Motor neuron (in vitro differentiated cells): ENCODE measurements around the gene HEXIM1. TPM values are rescaled to one million over a fixed set of nuclear protein-coding genes. Genes with fewer than 3 reads are reported as not detected.

ENCODE experiments used
- ATAC-seq, 8 experiments: fragments of 200-7000 bp; cut with Tn5 transposase; replicated peaks in 6 of 8; 2 replicates each; pipeline ENCODE4 v1.8.0; 2021; ENCODE audit warnings: mild to moderate bottlenecking in 8 of 8, moderate library complexity in 8 of 8
- H3K27ac ChIP-seq, 2 donors: fragments of 250-450 bp; sonication (Bioruptor Pico); 2 replicates each; pipeline ENCODE4 v1.9.0; 2021; ENCODE audit warnings: antibody characterized with exemption in 2 of 2, mild to moderate bottlenecking in 2 of 2, moderate library complexity in 1 of 2
- H3K4me1 ChIP-seq, 2 donors: fragments of 250-450 bp; sonication (Bioruptor Pico); replicated peaks in 1 of 2; 2 replicates each; pipeline ENCODE4 v1.6.1; 2021; ENCODE audit warnings: antibody characterized with exemption in 2 of 2, mild to moderate bottlenecking in 2 of 2, moderate library complexity in 1 of 2
- H3K4me3 ChIP-seq, 5 donors: fragments of 250-450 bp; sonication (Bioruptor Pico); 2 replicates each; pipeline ENCODE4 v1.9.0; 2021; ENCODE audit warnings: antibody characterized with exemption in 5 of 5, mild to moderate bottlenecking in 5 of 5, moderate library complexity in 4 of 5
- WGBS, 10 experiments: fragments of 450-650 bp; shearing (Covaris generic); methylation state at CpG; one replicate each; pipeline ENCODE4 v1.0.0; 2022; 5-methylcytosine and 5-hydroxymethylcytosine counted together
- in situ Hi-C, 9 experiments: fragments of 400-800 bp; cut with MboI; loops; one replicate each; pipeline ENCODE4 v1.15.0; 2021; ENCODE audit warnings: low sequenced_read_pairs in 9 of 9, low pct_unique_long_range_greater_than_20kb in 2 of 9; ENCODE audit not compliant: unreplicated experiment in 9 of 9
- total RNA-seq, 8 experiments: library from RNA; unstranded; fragments of 300-600 nt; gene quantifications; 2 replicates each; pipeline versions ENCODE4 v1.2.3 to v1.2.4, GENCODE V29; 2022

The HEXIM1 gene
- total RNA-seq, 8 experiments from 2014 or later = 10.6 to 49.8 (median 23.0) TPM

DNA sequence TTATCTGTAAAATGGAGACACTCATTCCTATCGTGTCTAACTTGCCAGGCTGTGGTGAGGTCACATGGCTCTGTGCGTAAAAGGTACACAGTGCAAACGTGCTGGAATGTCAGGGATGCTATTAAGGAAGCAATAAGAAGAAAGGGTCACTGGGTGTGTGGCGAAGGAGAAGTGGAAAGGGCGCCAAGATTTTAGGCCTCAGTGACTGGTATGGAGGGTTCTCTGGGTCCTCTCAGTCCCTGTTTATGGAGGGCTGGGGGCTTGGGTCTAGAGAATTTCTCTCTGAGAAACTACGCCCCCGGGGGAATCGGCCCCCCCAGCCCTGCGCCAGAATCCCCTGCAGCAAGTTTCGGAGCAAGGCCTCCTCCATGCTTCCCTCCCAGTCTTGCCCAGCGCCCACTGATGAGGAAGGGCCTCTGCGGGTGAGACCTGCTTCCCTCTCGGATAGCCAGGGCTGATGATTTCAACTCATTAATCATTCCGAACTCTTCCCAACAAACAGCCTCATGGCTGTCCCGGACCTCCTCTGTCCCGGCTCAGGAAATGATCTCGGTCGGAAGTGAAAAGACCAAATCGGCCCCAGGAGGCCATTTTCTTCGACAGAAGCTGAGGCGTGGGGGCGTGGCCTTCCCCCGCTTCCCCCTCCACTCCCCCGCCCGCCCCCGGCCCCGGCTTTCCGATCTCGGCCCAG is 1.2 kb upstream of the HEXIM1 start:
- Histone ChIP-seq H3K27ac (peak overlapping the region; percentile 97 to 99), H3K4me3 (peak overlapping the region; percentile 48 to 61 (median 57)), H3K4me1 (peaks cover 11 to 20% of the 10 kb centered on the region in 2 donors)
- in situ Hi-C loops = no loop called here
- 0 to 83% (median 63%) methylated on average over 1 to 3 of the region's 29 CpGs; no CpG with 5 or more reads in 2 of the 10 experiments for WGBS, 10 experiments
- peak in 6 of 8 experiments; percentile 1 to 12 (median 2) for ATAC-seq

GRCh38 chr17:45147581-45148182 is 593 bp upstream of the HEXIM1 start:
- 0 to 3% (median 1%) methylated on average over 5 to 23 of the region's 38 CpGs for WGBS, 10 experiments
- ATAC-seq = peak; percentile 15 to 43 (median 27)
- peak overlapping the region; percentile 97 to 99 for H3K27ac ChIP-seq
- H3K4me1 ChIP-seq = peaks cover 11 to 20% of the 10 kb centered on the region in 2 donors
- in situ Hi-C loops = no loop called here
- peak overlapping the region; percentile 48 to 61 (median 57) for H3K4me3 ChIP-seq

GRCh38 chr17:45149037-45149668 is 878 bp downstream of the HEXIM1 start:
- in situ Hi-C loops = no loop called here

DNA sequence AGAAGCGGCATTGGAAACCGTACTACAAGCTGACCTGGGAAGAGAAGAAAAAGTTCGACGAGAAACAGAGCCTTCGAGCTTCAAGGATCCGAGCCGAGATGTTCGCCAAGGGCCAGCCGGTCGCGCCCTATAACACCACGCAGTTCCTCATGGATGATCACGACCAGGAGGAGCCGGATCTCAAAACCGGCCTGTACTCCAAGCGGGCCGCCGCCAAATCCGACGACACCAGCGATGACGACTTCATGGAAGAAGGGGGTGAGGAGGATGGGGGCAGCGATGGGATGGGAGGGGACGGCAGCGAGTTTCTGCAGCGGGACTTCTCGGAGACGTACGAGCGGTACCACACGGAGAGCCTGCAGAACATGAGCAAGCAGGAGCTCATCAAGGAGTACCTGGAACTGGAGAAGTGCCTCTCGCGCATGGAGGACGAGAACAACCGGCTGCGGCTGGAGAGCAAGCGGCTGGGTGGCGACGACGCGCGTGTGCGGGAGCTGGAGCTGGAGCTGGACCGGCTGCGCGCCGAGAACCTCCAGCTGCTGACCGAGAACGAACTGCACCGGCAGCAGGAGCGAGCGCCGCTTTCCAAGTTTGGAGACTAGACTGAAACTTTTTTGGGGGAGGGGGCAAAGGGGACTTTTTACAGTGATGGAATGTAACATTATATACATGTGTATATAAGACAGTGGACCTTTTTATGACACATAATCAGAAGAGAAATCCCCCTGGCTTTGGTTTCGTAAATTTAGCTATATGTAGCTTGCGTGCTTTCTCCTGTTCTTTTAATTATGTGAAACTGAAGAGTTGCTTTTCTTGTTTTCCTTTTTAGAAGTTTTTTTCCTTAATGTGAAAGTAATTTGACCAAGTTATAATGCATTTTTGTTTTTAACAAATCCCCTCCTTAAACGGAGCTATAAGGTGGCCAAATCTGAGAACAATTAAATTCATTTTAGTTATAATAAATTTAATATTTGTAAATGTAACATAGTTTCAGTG is 1.7 kb downstream of the HEXIM1 start:
- ATAC-seq = peak in 6 of 8 experiments; percentile 1 to 8 (median 3)
- peaks cover 7 to 11% of the 10 kb centered on the region in 2 donors for H3K4me1 ChIP-seq
- H3K4me3 ChIP-seq = peak overlapping the region; percentile 48 to 65 (median 59)
- H3K27ac ChIP-seq = peak overlapping the region; percentile 53 to 71
- in situ Hi-C loops = no loop called here
- 0 to 6% (median 0%) methylated on average over 2 to 14 of the region's 56 CpGs for WGBS, 10 experiments

More at GRCh38 chr17:45149037-45149668, 878 bp downstream of the HEXIM1 start:
- H3K4me3 ChIP-seq = peak overlapping the region; percentile 48 to 65 (median 59)
- H3K27ac ChIP-seq = peak overlapping the region; percentile 53 to 71
- peak; percentile 10 to 39 (median 32) for ATAC-seq
- 0% methylated on average over 1 to 16 of the region's 32 CpGs; no CpG with 5 or more reads in 4 of the 10 experiments for WGBS, 10 experiments
- H3K4me1 ChIP-seq = peaks cover 11 to 12% of the 10 kb centered on the region in 2 donors

GRCh38 chr17:45150911-45151809 is 2.9 kb downstream of the HEXIM1 start:
- ATAC-seq = no peak
- H3K4me1 ChIP-seq = peaks cover 7 to 11% of the 10 kb centered on the region in 2 donors
- 0 to 52% (median 11%) methylated on average over 2 to 8 of the region's 8 CpGs for WGBS, 10 experiments
- no peak overlapping the region for H3K27ac ChIP-seq
- peak overlapping the region; percentile 48 to 65 (median 59) for H3K4me3 ChIP-seq
- in situ Hi-C loops = no loop called here

DNA sequence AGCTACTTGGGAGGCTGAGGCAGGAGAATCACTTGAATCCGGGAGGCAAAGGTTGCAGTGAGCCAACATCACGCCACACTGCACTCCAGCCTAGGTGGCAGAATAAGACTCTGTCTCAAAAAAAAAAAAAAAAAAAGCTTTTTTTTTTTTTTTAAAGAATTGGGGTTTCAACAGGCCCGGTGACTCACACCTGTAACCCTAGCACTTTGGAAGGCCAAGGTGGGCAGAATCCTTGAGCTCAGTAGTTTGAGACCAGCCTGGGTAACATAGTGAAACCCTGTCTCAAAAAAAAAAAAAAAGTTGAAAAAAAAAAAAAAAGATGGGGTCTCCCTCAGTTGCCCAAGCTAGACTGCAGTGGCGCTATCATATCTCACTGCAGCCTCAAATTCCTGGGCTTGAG is 6.8 kb downstream of the HEXIM1 start:
- H3K4me3 ChIP-seq = no peak overlapping the region
- in situ Hi-C loops = no loop called here
- ATAC-seq = no peak
- peaks cover 2 to 7% of the 10 kb centered on the region in 2 donors for H3K4me1 ChIP-seq
- 89 to 100% (median 100%) methylated on average over 1 to 4 of the region's 4 CpGs; no CpG with 5 or more reads in 3 of the 10 experiments for WGBS, 10 experiments
- no peak overlapping the region for H3K27ac ChIP-seq

- Histone ChIP-seq H3K4me3 (no peak overlapping the region), H3K4me1 (peaks cover 2 to 9% of the 10 kb centered on the region in 2 donors), H3K27ac (no peak overlapping the region)
- in situ Hi-C loops = no loop called here
- no peak for ATAC-seq
- WGBS, 10 experiments = 100% methylated on average over 1 to 2 of the region's 2 CpGs; no CpG with 5 or more reads in 4 of the 10 experiments
Observed at GRCh38 chr17:45155483-45155882, 7.2 kb downstream of the HEXIM1 start.

DNA sequence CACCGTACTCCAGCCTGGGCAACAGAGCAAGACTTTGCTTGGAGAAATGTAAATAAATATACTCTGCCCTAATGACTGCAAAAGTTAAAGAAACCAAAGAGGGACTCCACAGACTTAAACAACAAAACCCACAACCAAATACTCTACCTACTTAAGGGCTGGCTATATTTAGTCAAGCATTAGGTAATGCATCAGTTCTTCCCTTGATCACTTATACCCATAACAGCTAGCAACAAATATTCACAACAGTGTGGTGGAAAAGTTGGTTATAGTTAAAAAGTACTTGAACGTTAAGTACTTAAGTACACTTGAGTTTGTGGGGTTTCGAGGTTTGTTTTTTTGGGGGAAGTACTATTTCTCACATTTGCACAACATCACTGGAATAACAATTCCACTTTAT is 8.0 kb downstream of the HEXIM1 start:
- 80 to 100% (median 97%) methylated on average over 1 to 3 of the region's 3 CpGs; no CpG with 5 or more reads in 2 of the 10 experiments for WGBS, 10 experiments
- no peak for ATAC-seq
- Histone ChIP-seq H3K4me3 (no peak overlapping the region), H3K4me1 (peaks cover 2 to 9% of the 10 kb centered on the region in 2 donors), H3K27ac (no peak overlapping the region)
- in situ Hi-C loops = no loop called here

DNA sequence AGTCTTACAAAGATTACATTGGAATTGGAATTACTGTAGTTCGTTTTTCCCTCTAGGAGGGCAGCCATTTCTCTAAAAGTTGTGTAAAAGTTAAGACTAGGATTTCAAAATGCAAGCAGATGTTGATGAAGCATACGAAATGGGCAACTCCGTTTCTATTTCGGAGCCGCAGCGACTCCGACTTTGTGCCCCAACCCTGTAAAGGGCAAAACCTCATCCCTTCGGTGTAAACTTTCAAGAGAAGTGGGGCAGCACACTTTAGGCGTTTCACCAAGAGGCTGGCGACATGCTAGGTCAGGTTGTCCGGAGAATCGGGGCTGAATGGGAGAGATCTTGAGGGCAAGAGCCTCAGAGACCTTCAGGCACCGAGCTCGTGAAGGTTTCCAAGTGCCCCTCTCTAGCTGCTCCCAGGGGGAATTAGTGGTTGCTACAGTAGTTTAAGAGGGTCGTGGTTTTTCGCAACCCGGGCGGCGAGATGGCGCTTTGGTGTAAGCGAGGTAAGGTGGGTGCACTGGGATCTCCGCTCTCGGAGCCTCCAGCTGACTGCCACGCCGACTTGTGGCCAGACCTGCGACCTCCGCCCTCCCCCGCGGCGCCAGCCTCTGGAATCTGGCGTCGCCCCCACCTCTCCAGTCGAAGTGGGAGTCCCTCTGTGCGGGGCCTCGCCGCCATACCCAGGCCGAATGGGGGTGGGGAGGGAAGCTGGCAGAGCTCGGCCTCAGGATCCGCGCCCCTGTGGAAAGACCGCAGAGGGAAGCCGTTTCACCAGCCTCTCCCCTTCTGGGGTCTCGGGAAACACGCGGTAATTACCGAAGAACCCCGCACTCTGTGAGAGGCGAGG is 12.4 kb downstream of the HEXIM1 start:
- ATAC-seq = peak; percentile 16 to 64 (median 54)
- Histone ChIP-seq H3K4me1 (peaks cover 6 to 10% of the 10 kb centered on the region in 2 donors), H3K4me3 (peak overlapping the region; percentile 62 to 75 (median 69)), H3K27ac (peak overlapping the region; percentile 96 to 97)
- in situ Hi-C loops = no loop called here
- WGBS, 10 experiments = 0% methylated on average over 1 to 9 of the region's 48 CpGs; no CpG with 5 or more reads in 1 of the 10 experiments

- H3K4me3 ChIP-seq = peak within 1 kb of the TSS; percentile 62 to 75 (median 69)
Observed at GRCh38 chr17:45161288-45162024, 13.2 kb downstream of the HEXIM1 start, which contains the start of gene HEXIM2. TSS of gene HEXIM2 (plus strand) at chr17:45161875. CDS start at chr17:45162794, 919 bp downstream.

More at GRCh38 chr17:45161288-45162024, 13.2 kb downstream of the HEXIM1 start, which contains the start of gene HEXIM2:
- peak; percentile 77 to 91 (median 89) for ATAC-seq
- in situ Hi-C loops = no loop called here
- Histone ChIP-seq H3K4me1 (peaks cover 6 to 10% of the 10 kb centered on the region in 2 donors), H3K27ac (peak within 1 kb of the TSS; percentile 96 to 97)
- WGBS, 10 experiments = 0 to 3% (median 0%) methylated on average over 2 to 31 of the region's 53 CpGs; no CpG with 5 or more reads in 2 of the 10 experiments
